Kidney tubule cell (primary cell): ENCODE results near the gene RBBP4.
A peak's percentile ranks its signal among the peaks of the same experiment; 100 is the strongest.

Experiments
- DNase-seq: peaks from one replicate; pipeline ENCODE4 v3.0.0-alpha.2; 2018; ENCODE audit warnings: low spot score

RBBP4 gene

DNA sequence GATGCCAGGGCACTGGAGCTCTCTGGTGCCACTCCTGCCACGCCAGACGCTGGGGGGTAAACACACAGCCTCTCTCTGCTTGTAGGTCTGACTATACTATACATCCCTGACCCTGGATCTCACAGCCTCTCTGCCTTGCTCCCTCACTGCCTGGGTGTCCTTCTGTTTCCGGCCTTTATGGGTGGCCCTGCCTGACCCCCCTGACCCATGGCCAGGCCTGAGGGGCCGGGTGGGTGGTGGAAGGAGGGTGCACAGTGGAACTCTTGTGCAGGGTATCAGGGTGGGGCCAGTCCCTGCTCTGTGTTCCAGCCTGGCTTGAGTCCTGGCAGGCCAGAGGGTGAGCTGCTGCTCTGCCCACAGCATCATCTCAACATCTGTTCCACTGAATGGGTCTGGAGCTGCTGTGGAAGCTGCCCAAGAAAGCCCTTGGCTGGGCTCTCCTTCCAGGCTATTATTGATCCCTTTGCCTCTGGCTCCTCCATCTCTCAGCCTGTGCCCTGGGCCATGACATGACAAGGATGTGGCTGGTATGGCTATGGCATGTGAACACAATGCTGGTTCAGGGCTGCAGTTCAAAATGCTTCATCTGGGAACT, 68.8 kb downstream of the RBBP4 start:
- no peak for DNase-seq

DNA sequence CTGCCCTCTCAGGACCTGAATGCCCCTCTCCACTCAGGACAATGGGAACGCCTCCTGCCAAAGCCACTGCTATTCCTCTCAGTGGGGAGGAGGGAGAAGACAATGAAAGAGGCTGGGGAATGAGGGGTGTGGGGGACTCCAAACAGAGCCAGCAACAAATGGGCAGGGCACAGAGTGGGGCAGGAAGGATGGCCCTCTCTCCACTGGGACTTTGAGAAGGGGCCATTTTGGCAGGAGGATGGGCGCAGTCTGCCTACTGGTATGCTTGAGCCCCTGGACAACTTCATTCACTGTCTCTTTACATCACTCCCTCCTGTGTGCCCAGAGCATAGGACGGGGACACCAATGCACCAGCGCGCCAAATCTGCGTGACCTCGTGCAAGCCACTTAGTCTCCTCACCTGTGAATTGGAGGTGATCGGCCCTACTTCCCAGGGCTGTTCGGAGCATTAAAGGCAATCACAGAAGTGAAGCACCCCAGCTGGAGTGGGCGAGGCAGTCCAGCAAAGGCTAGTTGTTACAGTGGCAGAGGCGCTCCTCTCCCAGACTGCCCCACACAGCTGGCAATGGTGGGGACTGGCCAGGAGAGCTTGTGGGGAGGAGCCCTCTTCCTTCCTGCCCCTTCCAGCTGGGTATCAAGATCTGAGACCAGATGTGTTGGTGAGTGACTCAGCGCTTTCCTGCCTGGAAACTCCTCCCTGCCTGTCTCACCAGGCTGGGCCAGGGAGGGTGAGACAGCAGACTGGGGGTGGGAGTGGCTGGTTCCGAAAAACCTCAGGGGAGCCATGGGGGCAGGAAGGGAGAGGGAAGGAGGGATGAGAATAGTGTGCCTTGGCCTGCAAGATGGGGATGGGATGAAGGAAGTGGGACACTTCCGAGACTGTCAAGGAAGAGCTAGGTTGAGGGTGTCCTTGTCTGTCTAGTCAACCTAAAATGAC, 73.9 kb downstream of the RBBP4 start:
- DNase-seq, result peak; percentile 86

DNA sequence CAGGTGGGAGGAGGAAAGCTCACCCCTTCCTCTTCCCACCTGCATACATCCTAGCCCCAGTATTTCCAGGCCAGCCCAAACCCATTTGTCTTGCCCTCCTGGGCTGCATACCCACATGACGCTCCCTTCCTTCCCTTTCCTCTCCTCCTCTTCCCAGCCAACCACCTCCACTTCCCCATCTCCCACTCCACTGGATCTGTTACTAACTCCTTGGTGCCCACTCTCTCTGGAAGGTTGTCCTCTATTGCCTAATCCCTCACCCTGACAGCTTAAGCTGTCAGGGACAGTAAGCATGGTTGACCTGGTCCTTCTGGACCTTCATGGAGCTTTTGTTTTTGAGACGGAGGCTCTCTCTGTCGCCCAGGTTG, 74.6 kb downstream of the RBBP4 start:
- DNase-seq, result no peak

DNA sequence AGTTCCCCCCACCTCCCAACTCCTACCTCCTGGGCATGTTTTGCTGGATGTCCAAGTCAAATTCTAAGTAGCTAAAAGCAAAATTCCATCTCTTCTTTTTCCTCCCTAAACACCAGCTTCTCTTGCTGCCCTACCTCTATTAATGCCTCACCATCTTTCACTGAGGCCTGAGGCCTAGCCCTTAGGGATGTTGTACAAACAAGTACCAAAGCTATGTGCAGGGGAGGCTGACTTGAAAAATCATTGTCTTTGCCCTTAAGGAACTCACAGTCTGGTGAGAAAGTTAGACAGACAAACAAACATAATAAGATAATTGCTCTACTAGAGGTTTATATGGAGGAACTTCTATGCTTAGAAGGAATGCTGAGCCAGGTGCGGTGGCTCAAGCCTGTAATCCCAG, 76.9 kb downstream of the RBBP4 start:
- DNase-seq, result no peak

DNA sequence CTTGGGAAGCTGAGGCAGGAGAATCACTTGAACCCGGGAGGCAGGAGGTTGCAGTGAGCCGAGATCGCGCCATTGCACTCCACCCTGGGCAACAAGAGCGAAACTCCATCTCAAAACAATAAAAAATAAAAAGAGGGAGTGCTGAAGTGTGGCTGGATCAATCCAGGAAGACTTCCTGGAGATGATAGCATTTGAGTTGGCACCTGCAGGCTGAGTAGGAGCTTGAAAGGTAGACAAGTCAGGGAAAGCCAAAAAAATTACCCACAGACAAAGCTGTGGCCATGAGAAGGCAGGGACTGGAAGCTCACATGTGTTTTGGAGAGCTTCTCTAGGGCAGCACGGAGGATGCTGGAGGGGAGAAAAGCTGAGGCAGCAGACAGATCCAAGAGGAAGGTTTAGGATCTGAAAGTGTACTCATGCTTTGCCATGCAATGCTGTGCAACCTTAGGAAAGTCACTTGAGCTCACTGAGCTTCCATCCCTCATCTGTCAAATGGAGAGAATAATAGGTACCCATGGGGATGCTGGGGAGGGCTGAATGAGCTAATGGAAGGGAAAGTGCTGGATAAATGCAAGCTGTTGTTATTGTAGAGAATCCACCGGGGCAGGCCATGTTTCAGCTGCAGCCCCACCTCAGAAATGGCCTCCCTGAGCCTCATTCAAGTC, 77.5 kb downstream of the RBBP4 start:
- DNase-seq, result no peak

DNA sequence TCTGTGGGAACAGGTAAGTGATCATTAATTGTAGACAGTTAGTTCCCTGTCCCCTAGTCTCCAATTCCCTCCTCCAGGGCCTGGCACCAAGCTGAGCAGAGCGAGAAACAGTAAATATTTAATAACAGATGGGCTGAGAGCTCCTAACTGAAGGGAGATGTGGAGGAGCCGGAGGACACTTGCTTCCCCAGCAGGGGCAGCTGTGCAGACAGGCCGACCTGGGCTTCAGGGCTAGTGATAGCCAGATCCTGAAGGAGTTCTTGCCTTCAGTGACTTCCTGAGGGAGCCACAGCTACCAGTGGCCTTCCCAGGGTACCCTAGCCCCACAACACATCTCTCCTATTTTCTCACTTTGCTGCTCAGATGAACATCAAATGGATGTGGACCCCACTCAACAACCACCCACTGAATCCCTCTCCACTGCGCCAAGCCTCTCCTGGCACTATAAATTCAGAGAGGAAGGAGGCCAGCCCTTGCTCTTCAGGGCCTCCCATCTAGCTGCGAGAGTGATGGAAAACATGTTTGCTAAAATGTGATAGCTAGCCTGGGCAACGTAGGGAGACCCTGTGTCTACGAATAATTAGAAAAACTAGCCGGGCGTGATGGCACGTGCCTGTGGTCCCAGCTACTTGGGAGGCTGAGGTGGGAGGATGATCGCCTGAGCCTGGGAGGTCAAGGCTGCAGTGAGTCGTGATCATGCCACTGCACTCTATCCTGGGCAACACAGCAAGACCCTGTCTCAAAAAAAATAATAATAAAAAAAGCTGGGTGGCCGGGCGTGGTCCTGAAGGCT, 78.4 kb downstream of the RBBP4 start:
- no peak for DNase-seq

DNA sequence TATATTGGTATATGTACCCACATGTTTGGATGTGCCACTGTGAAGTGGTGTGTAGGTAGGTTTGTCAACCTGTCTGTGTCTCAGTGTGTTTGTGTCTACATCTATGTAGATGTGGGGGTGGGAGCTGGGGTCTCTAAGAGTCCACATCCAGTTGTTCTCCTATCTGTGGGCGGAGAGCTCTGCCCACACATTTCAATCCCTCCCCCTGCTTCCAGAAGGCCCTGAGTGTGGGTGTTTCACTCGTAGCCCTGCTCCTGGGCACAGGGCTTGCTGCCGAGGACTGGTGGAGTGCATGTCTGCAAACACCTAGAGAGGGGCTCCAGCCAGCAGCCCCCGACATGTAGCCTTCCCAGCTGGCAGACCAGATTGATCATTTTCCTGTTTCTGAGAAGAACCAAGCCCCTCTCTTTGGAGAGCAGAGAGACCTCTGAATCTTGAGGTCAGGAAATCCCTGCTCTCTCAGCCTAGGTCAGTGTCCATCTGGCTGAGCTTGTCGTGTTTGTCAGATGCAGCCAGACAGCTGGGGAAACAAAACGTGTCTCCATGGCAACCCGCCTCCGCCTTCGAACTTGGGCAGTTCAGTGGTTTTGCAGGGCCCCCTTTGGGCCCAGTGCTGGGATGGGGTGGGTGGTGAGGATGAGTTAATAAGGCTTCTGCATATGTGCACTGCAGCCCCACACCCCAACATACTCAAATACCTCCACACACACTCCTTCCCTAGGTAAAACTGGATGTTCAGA, 82.7 kb downstream of the RBBP4 start:
- no peak for DNase-seq
